SU-DHL-6 (cell line): ENCODE measurements around the gene CFAP20DC.
"Not testable (repeated sequence)": the region's sequence is repeated elsewhere in the genome, so short reads cannot be mapped to it uniquely, and the experiment has no call there.

Source experiments
- H2AFZ ChIP-seq: fragments of 200-600 bp; sonication (generic); 2 replicates; pipeline ENCODE4 v1.6.1; 2014; ENCODE audit warnings: low read depth, mild to moderate bottlenecking, moderate library complexity, mixed read lengths, antibody characterized with exemption, low read length; ENCODE audit not compliant: severe bottlenecking
- H3F3A ChIP-seq: fragments of 200-600 bp; shearing (Covaris generic); 2 replicates; pipeline ENCODE4 v1.6.0; 2016; ENCODE audit warnings: antibody characterized with exemption, mild to moderate bottlenecking; ENCODE audit not compliant: insufficient read depth
- H3K27ac ChIP-seq: fragments of 200-600 bp; sonication (generic); 2 replicates; pipeline ENCODE4 v1.5.1; 2016; ENCODE audit warnings: low read depth, mild to moderate bottlenecking, low read length, moderate library complexity, mixed read lengths
- H3K27me3 ChIP-seq: fragments of 200-600 bp; sonication (generic), shearing (Covaris generic); 2 replicates; pipeline ENCODE4 v1.6.0; 2014; ENCODE audit warnings: mild to moderate bottlenecking, low read length
- H3K36me3 ChIP-seq: fragments of 200-600 bp; sonication (generic); 2 replicates; pipeline ENCODE4 v1.6.1; 2014; ENCODE audit warnings: mild to moderate bottlenecking, low read length, mixed read lengths
- H3K4me2 ChIP-seq: fragments of 300-600, 200-600 bp; shearing (Covaris generic), sonication (generic); 2 replicates; pipeline ENCODE4 v1.6.0; 2014; ENCODE audit warnings: low read length, low read depth, mild to moderate bottlenecking; ENCODE audit not compliant: poor library complexity, severe bottlenecking
- H3K4me3 ChIP-seq: fragments of 200-600 bp; sonication (generic); 2 replicates; pipeline ENCODE4 v1.5.1; 2014; ENCODE audit warnings: antibody characterized with exemption, low read length, mild to moderate bottlenecking, mixed read lengths; ENCODE audit not compliant: insufficient read depth, poor library complexity, severe bottlenecking
- H3K79me2 ChIP-seq: fragments of 200-600 bp; sonication (generic); 2 replicates; pipeline ENCODE4 v1.6.1; 2014; ENCODE audit warnings: mild to moderate bottlenecking, low read length, moderate library complexity; ENCODE audit not compliant: insufficient read depth
- H3K9ac ChIP-seq: fragments of 200-600 bp; sonication (generic); 2 replicates; pipeline ENCODE4 v1.7.0; 2014; ENCODE audit warnings: mild to moderate bottlenecking, low read length
- H3K9me2 ChIP-seq: fragments of 200-600 bp; sonication (generic); replicated peaks from 2 replicates; pipeline ENCODE4 v1.6.1; 2014; ENCODE audit warnings: low read length; ENCODE audit not compliant: insufficient read depth
- H3K9me3 ChIP-seq: fragments of 200-600 bp; sonication (generic); 2 replicates; pipeline ENCODE4 v1.6.1; 2014; ENCODE audit warnings: low read length, mixed read lengths; ENCODE audit not compliant: insufficient read depth
- H4K20me1 ChIP-seq: fragments of 200-600 bp; sonication (generic); 2 replicates; pipeline ENCODE4 v1.6.1; 2014; ENCODE audit warnings: low read depth, mild to moderate bottlenecking, antibody characterized with exemption, low read length, moderate library complexity, mixed read lengths
- EZH2phosphoT487 ChIP-seq: fragments of 200-600 bp; sonication (generic), shearing (Covaris generic); conservative IDR thresholded peaks from 2 replicates; pipeline ENCODE4 v1.6.1; 2018; ENCODE audit warnings: mild to moderate bottlenecking, antibody characterized with exemption, low read length, moderate library complexity, mixed read lengths
- TF ChIP-seq, protein P1 (sequence below): fragments of 200-600 bp; sonication (generic); IDR thresholded peaks from one replicate; pipeline ENCODE4 v1.5.1; 2017; ENCODE audit warnings: antibody characterized with exemption, mild to moderate bottlenecking, low read length, moderate library complexity; ENCODE audit not compliant: insufficient read depth, poor library complexity, severe bottlenecking

Gene CFAP20DC

DNA sequence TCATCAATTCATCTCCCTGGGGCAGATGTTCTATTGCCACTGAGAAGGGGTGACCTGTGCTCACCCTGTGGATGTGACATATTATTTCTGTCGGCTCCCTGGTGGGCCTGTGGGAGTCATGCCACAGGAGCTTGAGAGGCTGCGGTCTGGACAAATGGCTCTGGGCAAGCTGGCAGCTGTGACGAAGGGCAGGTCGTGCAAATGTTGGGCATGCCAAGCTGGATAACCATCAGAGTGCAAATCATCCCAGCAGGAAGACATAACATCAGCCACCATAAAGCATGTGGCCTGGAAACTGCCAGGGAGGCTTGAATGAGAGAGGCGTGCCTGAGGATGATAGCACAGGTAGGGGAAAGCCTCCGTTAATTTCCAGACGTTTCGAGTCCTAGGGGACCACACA lies 338.0 kb downstream of the CFAP20DC start:
- Histone ChIP-seq H3K4me3 (no peak overlapping the region), H3K79me2 (no peaks in the 10 kb centered on the region), H4K20me1 (no peaks in the 10 kb centered on the region), H3K27me3 (no peaks in the 10 kb centered on the region), H3K4me2 (no peak overlapping the region), H3K9ac (no peak overlapping the region), H3F3A (no peaks in the 10 kb centered on the region), H3K9me2 (no peaks in the 10 kb centered on the region), H3K36me3 (no peaks in the 10 kb centered on the region), H3K27ac (no peak overlapping the region), H2AFZ (no peak overlapping the region), H3K9me3 (no peaks in the 10 kb centered on the region)
- no peak for TF ChIP-seq EZH2phosphoT487
- TF ChIP-seq, protein P1, sequence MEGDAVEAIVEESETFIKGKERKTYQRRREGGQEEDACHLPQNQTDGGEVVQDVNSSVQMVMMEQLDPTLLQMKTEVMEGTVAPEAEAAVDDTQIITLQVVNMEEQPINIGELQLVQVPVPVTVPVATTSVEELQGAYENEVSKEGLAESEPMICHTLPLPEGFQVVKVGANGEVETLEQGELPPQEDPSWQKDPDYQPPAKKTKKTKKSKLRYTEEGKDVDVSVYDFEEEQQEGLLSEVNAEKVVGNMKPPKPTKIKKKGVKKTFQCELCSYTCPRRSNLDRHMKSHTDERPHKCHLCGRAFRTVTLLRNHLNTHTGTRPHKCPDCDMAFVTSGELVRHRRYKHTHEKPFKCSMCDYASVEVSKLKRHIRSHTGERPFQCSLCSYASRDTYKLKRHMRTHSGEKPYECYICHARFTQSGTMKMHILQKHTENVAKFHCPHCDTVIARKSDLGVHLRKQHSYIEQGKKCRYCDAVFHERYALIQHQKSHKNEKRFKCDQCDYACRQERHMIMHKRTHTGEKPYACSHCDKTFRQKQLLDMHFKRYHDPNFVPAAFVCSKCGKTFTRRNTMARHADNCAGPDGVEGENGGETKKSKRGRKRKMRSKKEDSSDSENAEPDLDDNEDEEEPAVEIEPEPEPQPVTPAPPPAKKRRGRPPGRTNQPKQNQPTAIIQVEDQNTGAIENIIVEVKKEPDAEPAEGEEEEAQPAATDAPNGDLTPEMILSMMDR, result no peak

DNA sequence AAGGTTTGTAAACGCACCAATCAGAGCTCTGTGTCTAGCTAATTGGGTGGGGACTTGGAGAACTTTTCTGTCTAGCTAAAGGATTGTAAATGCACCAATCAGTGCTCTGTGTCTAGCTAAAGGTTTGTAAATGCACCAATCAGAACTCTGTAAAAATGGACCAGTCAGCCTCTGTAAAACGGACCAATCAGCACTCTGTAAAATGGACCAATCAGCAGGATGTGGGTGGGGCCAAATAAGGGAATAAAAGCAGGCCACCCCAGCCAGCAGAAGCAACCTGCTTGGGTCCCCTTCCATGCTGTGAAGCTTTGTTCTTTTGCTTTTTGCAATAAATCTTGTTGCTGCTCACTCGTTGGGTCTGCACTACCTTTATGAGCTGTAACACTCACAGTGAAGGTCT lies 340.8 kb downstream of the CFAP20DC start:
- not testable (repeated sequence) for H3K9ac ChIP-seq, H3K27ac ChIP-seq, H3K9me3 ChIP-seq, H3K4me3 ChIP-seq, H4K20me1 ChIP-seq, H2AFZ ChIP-seq, H3K9me2 ChIP-seq, H3K27me3 ChIP-seq, H3K79me2 ChIP-seq, H3K4me2 ChIP-seq, H3K36me3 ChIP-seq, H3F3A ChIP-seq

DNA sequence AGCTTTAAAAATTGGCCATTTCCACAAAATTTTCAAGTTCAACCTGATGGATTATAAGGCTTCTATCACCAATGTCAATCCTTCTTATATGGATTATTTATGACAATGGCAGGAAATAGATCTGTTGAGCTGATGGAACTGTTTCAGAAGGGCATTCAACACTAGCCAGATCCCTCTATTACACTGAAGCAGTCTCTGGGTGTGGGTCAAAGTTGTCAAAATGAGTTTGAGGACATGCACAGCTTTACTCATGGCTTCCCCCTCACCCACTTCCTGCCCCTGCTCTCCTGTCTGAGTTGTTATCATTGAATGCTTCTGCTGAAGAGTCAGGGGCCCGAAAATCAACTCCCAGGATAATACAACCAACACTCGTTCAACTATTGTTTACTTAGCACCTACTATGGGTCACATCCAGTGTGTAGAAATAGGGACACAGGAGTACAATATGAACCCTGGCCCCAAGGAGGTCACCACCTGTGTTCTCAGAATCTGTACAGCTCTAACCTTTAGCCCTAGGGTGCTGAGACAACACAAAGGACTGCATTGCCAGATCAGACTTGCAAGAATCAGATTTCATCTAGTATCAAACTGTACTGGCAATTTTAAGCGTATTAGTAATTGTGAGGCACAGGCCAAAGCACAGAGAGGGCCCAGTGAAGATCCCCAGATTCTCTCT lies 341.6 kb downstream of the CFAP20DC start:
- H3K9me3 ChIP-seq, result no peaks in the 10 kb centered on the region
- no peak overlapping the region for H3K4me3 ChIP-seq
- no peaks in the 10 kb centered on the region for H3K27me3 ChIP-seq
- no peak overlapping the region for H3K4me2 ChIP-seq
- H3K36me3 ChIP-seq, result no peaks in the 10 kb centered on the region
- no peaks in the 10 kb centered on the region for H3K9me2 ChIP-seq
- TF ChIP-seq, protein P1, result no peak
- no peak for TF ChIP-seq EZH2phosphoT487
- no peak overlapping the region for H3K9ac ChIP-seq
- no peak overlapping the region for H3K27ac ChIP-seq
- H3K79me2 ChIP-seq, result no peaks in the 10 kb centered on the region
- no peak overlapping the region for H2AFZ ChIP-seq
- no peaks in the 10 kb centered on the region for H3F3A ChIP-seq
- H4K20me1 ChIP-seq, result no peaks in the 10 kb centered on the region

DNA sequence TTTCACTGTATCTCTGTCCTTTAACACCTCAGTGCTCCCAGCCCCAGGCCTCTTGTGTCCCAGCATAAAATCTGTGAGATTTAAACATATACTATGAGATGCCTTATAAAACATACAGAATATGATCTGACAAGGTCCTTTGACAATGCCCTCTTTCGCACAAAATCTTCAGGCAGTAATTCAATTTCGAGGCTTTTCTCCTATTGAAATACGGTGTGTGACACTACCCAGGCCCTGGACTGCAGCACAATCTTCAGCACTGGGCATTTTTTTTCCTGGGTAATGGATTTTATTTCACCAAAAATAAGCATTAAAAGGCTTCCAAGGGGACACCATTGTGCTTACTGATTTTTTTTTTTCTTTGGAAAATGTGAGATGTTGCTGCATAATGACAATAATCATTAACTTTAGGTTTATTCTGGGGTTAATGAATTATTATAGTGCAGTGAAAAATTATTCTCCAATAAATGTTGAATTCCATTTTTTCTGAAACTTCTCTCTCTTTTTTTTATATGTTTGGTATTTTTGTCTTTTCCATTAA lies 342.4 kb downstream of the CFAP20DC start:
- Histone ChIP-seq H2AFZ (no peak overlapping the region), H3K27me3 (no peaks in the 10 kb centered on the region), H3F3A (no peaks in the 10 kb centered on the region), H4K20me1 (no peaks in the 10 kb centered on the region), H3K79me2 (no peaks in the 10 kb centered on the region), H3K9me3 (no peaks in the 10 kb centered on the region), H3K4me2 (no peak overlapping the region), H3K4me3 (no peak overlapping the region), H3K27ac (no peak overlapping the region), H3K9me2 (no peaks in the 10 kb centered on the region), H3K36me3 (no peaks in the 10 kb centered on the region), H3K9ac (no peak overlapping the region)
- TF ChIP-seq EZH2phosphoT487, result no peak
- TF ChIP-seq, protein P1, result no peak
